GM18526 (cell line): Measurements from ENCODE around the gene ZNF860.

ENCODE experiments used
- POLR2A ChIP-seq: IDR thresholded peaks from 3 replicates; pipeline ENCODE4 v1.6.1; 2011; ENCODE audit not compliant: insufficient read length; ENCODE audit errors: extremely low read depth

Gene ZNF860

GRCh38 chr3:31958701-31959152 lies 22.8 kb upstream of the ZNF860 start:
- TF ChIP-seq POLR2A: no peak

GRCh38 chr3:31959251-31959650 lies 22.3 kb upstream of the ZNF860 start:
- no peak for TF ChIP-seq POLR2A

GRCh38 chr3:31959951-31960792 lies 21.4 kb upstream of the ZNF860 start:
- TF ChIP-seq POLR2A: no peak

- TF ChIP-seq POLR2A: no peak
Measured at GRCh38 chr3:31960793-31961431, 20.6 kb upstream of the ZNF860 start.

GRCh38 chr3:31962801-31963205 lies 18.7 kb upstream of the ZNF860 start:
- no peak for TF ChIP-seq POLR2A

- no peak for TF ChIP-seq POLR2A
Measured at GRCh38 chr3:31966978-31967591, 14.5 kb upstream of the ZNF860 start.

GRCh38 chr3:31967592-31967991 lies 14.0 kb upstream of the ZNF860 start:
- no peak for TF ChIP-seq POLR2A

- TF ChIP-seq POLR2A: no peak
Measured at GRCh38 chr3:31968369-31968926, 13.1 kb upstream of the ZNF860 start.

- TF ChIP-seq POLR2A: no peak
Measured at GRCh38 chr3:31968927-31969418, 12.6 kb upstream of the ZNF860 start.

GRCh38 chr3:31971607-31972006 lies 9.9 kb upstream of the ZNF860 start:
- TF ChIP-seq POLR2A: no peak

- TF ChIP-seq POLR2A: no peak
Measured at GRCh38 chr3:31973081-31973480, 8.5 kb upstream of the ZNF860 start.

- TF ChIP-seq POLR2A: no peak
Measured at GRCh38 chr3:31973837-31974236, 7.7 kb upstream of the ZNF860 start.

GRCh38 chr3:31974471-31974870 lies 7.1 kb upstream of the ZNF860 start:
- no peak for TF ChIP-seq POLR2A

GRCh38 chr3:31974964-31975363 lies 6.6 kb upstream of the ZNF860 start:
- no peak for TF ChIP-seq POLR2A

- no peak for TF ChIP-seq POLR2A
Measured at GRCh38 chr3:31976302-31976701, 5.2 kb upstream of the ZNF860 start.
